ENCODE measurements around the gene KIF13A.

Gene KIF13A

DNA sequence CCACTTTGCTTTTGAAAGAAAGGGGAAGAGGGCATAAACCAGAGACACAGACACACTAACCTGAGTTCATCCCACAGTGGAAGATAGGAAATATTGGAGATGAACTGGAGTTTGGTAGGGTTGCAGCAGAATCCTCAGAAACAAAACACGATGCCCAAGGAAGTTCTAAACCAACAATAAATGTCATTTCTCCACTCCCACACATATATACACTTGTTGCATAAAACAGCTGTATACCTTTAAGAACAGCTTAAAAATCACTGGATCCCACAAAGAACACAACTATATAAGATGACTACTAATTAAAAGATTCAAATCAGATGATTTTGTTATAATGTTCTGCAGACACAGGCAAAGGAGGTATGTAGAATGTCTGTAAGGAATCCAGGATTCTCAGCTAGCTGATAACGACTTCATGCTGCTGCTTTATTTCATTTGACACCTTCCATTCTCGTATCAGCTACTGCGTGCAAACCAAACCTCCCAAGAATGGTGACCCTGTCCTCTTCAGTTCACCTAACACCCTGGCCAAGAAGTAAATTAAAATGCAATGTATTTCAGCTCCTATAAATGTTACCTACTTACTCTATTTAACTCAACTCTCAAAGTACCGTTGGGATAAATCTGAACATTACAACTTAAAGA is 14.3 kb downstream of the KIF13A start:
- TF ChIP-seq, protein P1, sequence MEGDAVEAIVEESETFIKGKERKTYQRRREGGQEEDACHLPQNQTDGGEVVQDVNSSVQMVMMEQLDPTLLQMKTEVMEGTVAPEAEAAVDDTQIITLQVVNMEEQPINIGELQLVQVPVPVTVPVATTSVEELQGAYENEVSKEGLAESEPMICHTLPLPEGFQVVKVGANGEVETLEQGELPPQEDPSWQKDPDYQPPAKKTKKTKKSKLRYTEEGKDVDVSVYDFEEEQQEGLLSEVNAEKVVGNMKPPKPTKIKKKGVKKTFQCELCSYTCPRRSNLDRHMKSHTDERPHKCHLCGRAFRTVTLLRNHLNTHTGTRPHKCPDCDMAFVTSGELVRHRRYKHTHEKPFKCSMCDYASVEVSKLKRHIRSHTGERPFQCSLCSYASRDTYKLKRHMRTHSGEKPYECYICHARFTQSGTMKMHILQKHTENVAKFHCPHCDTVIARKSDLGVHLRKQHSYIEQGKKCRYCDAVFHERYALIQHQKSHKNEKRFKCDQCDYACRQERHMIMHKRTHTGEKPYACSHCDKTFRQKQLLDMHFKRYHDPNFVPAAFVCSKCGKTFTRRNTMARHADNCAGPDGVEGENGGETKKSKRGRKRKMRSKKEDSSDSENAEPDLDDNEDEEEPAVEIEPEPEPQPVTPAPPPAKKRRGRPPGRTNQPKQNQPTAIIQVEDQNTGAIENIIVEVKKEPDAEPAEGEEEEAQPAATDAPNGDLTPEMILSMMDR (conservative IDR thresholded peaks at IDR 0.05; ENCODE audit: low read depth, low read length), result no peak
- Histone ChIP-seq H3K4me2 (no peak overlapping the region), H3K27ac (no peak overlapping the region), H2AFZ (ENCODE audit: low read depth) (no peak overlapping the region), H3K79me2 (ENCODE audit: insufficient read depth, low read depth) (no peaks in the 10 kb centered on the region), H3K4me3 (IDR thresholded peaks at IDR 0.05; ENCODE audit: insufficient read depth, low read depth, low read length) (no peak overlapping the region), H4K20me1 (ENCODE audit: insufficient read depth) (no peaks in the 10 kb centered on the region), H3K9ac (no peak overlapping the region), H3K27me3 (ENCODE audit: insufficient read depth, low read depth) (no peaks in the 10 kb centered on the region), H3K4me1 (ENCODE audit: low read depth, poor library complexity, severe bottlenecking) (no peaks in the 10 kb centered on the region), H3K36me3 (ENCODE audit: insufficient read depth) (no peaks in the 10 kb centered on the region)

- H3K4me1 ChIP-seq (ENCODE audit: low read depth, poor library complexity, severe bottlenecking), result no peaks in the 10 kb centered on the region
- TF ChIP-seq, protein P1 (conservative IDR thresholded peaks at IDR 0.05; ENCODE audit: low read depth, low read length), result no peak
- no peaks in the 10 kb centered on the region for H3K79me2 ChIP-seq (ENCODE audit: insufficient read depth, low read depth)
- H3K4me2 ChIP-seq, result no peak overlapping the region
- no peaks in the 10 kb centered on the region for H3K36me3 ChIP-seq (ENCODE audit: insufficient read depth)
- no peak overlapping the region for H2AFZ ChIP-seq (ENCODE audit: low read depth)
- no peaks in the 10 kb centered on the region for H3K27me3 ChIP-seq (ENCODE audit: insufficient read depth, low read depth)
- H3K4me3 ChIP-seq (IDR thresholded peaks at IDR 0.05; ENCODE audit: insufficient read depth, low read depth, low read length), result no peak overlapping the region
- no peak overlapping the region for H3K9ac ChIP-seq
- H3K27ac ChIP-seq, result no peak overlapping the region
- H4K20me1 ChIP-seq (ENCODE audit: insufficient read depth), result no peaks in the 10 kb centered on the region
These were observed 15.1 kb downstream of the KIF13A start for GRCh38 chr6:17972074-17972952.

DNA sequence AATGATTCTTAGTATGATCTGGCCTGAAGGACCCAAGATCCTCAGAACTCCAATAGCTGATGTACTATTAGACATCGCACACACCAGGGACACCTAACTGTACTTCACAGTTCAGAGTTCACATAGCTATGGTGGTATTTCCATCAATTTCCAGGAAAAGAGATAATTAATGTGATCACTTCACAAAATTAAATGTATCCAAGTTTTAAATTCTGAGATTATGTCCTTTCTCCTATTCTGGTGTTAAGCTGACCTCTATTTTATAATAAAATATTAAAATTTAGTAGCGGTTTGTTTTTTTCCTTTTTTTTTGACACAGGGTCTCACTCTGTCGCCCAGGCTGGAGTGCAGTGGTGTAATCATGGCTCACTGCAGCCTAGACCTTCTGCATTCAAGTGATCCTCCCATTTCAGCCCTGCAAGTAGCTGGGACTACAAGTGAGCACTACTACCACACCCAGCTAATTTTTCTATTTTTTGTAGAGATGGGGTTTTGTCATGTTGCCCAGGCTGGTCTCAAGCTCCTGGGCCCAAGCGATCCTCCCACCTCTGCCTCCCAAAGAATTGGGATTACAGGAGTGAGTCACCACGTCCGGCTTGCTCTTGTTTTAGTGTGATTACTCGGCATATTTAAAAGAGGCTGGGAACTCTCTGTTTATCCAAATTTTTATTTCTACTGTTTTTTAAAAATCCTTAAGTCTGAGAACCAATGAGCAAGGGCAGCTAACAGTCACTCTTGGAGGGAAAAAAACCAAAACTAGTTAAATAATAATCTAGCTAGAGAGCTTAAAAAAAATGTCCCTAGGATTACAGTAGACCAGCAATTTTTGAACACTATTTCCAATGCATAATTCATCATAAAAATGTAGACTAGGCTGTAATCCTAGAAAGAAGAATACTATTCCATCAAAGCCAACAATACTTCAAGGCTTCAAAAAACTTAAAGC is 16.0 kb downstream of the KIF13A start:
- Histone ChIP-seq H3K79me2 (ENCODE audit: insufficient read depth, low read depth) (no peaks in the 10 kb centered on the region), H2AFZ (ENCODE audit: low read depth) (no peak overlapping the region), H4K20me1 (ENCODE audit: insufficient read depth) (no peaks in the 10 kb centered on the region), H3K9ac (no peak overlapping the region), H3K4me3 (IDR thresholded peaks at IDR 0.05; ENCODE audit: insufficient read depth, low read depth, low read length) (no peak overlapping the region), H3K27ac (no peak overlapping the region), H3K4me1 (ENCODE audit: low read depth, poor library complexity, severe bottlenecking) (no peaks in the 10 kb centered on the region), H3K4me2 (no peak overlapping the region), H3K27me3 (ENCODE audit: insufficient read depth, low read depth) (no peaks in the 10 kb centered on the region), H3K36me3 (ENCODE audit: insufficient read depth) (no peaks in the 10 kb centered on the region)
- TF ChIP-seq, protein P1 (conservative IDR thresholded peaks at IDR 0.05; ENCODE audit: low read depth, low read length), result no peak

DNA sequence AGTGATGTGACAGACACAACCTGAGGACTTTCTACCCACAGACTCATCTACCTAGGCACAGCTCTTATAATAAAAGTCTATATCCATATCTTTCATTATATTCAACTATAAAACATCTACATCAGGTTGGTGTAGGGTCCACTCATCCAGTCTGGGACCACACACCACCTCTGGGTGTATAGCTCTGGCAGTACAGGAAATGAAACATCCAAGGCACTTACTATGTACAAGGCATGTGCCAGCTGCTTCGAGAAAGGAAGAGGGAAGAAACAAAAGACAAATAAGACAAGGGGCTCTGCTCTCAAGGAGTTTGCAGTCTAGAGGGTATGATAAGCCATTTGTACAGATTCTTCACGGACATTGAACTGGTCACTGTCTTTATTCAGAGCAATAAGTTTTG is 18.6 kb downstream of the KIF13A start:
- Histone ChIP-seq H4K20me1 (ENCODE audit: insufficient read depth) (no peaks in the 10 kb centered on the region), H3K27ac (no peak overlapping the region), H3K79me2 (ENCODE audit: insufficient read depth, low read depth) (no peaks in the 10 kb centered on the region)

More for the DNA sequence above, 18.6 kb downstream of the KIF13A start:
- H3K4me2 ChIP-seq, result no peak overlapping the region
- H3K4me1 ChIP-seq (ENCODE audit: low read depth, poor library complexity, severe bottlenecking), result peaks cover 9% of the 10 kb centered on the region
- TF ChIP-seq, protein P1 (conservative IDR thresholded peaks at IDR 0.05; ENCODE audit: low read depth, low read length), result no peak
- H3K27me3 ChIP-seq (ENCODE audit: insufficient read depth, low read depth), result no peaks in the 10 kb centered on the region
- H2AFZ ChIP-seq (ENCODE audit: low read depth), result no peak overlapping the region
- H3K36me3 ChIP-seq (ENCODE audit: insufficient read depth), result no peaks in the 10 kb centered on the region
- no peak overlapping the region for H3K9ac ChIP-seq
- no peak overlapping the region for H3K4me3 ChIP-seq (IDR thresholded peaks at IDR 0.05; ENCODE audit: insufficient read depth, low read depth, low read length)

Data from KMS-11 (cell line).